Hippocampal formation (tissue), 2 donors: ENCODE results near the gene KIF5A.

Source experiments
- DNase-seq, 2 donors: peaks; one replicate each; lab custom pipeline; 2025; lab: John Stamatoyannopoulos, UW

KIF5A gene

DNA sequence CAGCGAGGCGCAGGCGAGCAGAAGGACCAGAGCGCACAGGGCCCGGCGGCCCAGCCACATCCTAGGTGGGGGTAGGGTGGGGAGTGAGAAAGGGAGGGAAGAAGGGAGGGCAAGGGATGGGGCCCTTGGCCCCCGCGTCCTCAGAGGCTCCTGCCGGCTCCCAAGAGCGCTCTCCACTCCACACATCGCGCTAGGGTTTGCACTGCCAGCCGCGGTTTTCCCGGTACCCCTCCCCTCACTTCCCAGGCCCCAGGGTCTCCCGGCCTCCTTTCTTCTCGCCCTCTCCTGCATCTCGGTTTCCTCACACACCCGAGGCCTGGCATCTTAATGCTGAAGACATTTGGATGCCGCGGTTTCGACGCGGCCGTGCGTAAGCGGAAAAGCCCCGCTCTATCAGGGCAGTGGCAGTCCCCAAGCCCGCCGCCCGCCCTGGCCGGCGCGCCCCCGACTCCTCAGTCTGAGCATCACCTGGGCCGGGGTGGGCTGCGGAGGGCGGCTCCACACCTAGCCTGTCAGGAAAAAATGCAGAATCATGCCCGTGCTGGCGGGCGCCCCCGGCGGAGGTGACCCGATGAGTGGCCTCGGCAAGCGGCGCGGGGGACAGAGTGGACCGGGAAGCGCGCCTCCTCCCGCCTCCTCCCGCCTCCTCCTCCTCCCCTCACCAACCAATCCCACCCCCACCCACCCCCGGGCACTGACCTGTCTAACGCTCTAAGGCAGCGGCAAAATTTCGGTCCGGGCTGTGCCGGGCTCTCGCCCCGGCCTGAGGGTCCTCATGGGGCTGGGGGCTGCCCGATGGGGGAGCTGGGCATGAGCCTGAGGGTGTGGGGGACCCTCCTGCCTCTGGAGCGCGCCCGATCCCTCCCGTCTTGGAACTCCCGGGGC is 82.5 kb downstream of the KIF5A start:
- DNase-seq, result no peak

DNA sequence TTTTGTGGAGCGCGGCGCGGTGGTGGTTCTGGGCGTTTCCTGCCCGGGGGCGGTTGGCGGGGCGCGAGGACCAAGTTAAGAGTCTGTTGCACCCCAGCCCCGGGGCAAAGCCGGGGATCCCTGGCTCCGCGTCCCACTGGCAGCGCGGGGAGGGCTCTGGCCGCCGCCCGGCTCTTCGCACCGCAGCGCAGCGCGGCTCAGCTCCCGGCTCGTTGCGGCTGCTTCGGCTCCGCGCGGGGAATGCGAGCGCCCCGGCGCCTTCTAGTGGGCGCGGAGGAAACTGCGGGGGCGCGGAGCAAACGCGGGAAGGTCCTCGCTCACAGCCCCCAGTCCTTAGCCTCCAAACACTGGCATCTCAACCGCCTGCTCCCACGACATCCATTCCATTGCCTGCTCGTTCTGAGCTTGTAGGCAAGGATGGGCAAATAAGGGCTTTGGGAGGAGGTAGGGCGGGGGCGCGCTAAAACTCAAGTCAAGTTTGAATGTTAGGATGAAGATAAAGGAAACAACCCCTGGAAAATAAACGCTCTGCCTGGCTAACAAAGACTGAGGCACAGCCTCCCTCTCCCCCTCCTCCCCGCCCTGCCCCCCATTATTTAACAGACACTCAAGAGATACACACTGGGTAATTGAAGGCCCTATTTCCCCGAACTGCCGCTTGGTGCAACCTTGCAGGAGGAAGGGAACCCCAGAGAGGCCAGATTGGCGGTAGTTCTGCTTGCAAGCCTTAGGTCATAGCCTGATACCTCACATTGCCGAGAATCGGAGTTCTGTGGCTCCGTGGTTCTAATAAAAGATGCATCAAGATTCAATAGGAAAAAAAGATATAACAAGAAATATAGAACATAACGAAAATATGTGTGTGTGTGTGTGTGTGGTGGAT is 83.4 kb downstream of the KIF5A start, which contains the start of gene B4GALNT1:
Gene B4GALNT1, minus strand, starts transcription at position 244 of the 883 bp plus-strand sequence. CDS start 1,069 bp downstream, outside the sequence.
- peak; percentile 40 to 52 for DNase-seq
